Hepatocyte (in vitro differentiated cells): ENCODE results near the gene GRIK2. TPM values are rescaled to one million over a fixed set of nuclear protein-coding genes. Genes with fewer than 3 reads are reported as not detected.

Source experiments
- DNase-seq: peaks from one replicate; pipeline ENCODE4 v3.0.0-alpha.2; 2016; ENCODE audit warnings: low spot score
- H2AFZ ChIP-seq: fragments of 200-600 bp; sonication (generic); 2 replicates; pipeline ENCODE4 v1.6.0; 2016; ENCODE audit warnings: antibody characterized with exemption, mild to moderate bottlenecking
- H3K27ac ChIP-seq: fragments of 200-600 bp; sonication (generic); 2 replicates; pipeline ENCODE4 v1.5.1; 2016; ENCODE audit warnings: mild to moderate bottlenecking
- H3K27me3 ChIP-seq: fragments of 200-600 bp; sonication (generic); 2 replicates; pipeline ENCODE4 v1.6.1; 2016
- H3K36me3 ChIP-seq: fragments of 200-600 bp; sonication (generic); replicated peaks from 2 replicates; pipeline ENCODE4 v1.5.1; 2016; ENCODE audit warnings: low read depth; ENCODE audit not compliant: insufficient read depth
- H3K4me1 ChIP-seq: fragments of 200-600 bp; sonication (generic); 2 replicates; pipeline ENCODE4 v1.5.1; 2016; ENCODE audit warnings: mild to moderate bottlenecking, moderate library complexity; ENCODE audit not compliant: insufficient read depth
- H3K4me2 ChIP-seq: fragments of 200-600 bp; sonication (generic); 2 replicates; pipeline ENCODE4 v1.6.0; 2016
- H3K4me3 ChIP-seq: fragments of 200-600 bp; sonication (generic); 2 replicates; pipeline ENCODE4 v1.5.1; 2016; ENCODE audit warnings: mild to moderate bottlenecking
- H3K79me2 ChIP-seq: fragments of 200-600 bp; sonication (generic); 2 replicates; pipeline ENCODE4 v1.6.0; 2017; ENCODE audit warnings: mild to moderate bottlenecking
- H3K9me2 ChIP-seq: fragments of 200-600 bp; sonication (generic); replicated peaks from 2 replicates; pipeline ENCODE4 v1.6.0; 2017; ENCODE audit warnings: mild to moderate bottlenecking; ENCODE audit not compliant: insufficient read depth
- H3K9me3 ChIP-seq: fragments of 200-600 bp; sonication (generic); 2 replicates; pipeline ENCODE4 v1.5.1; 2016; ENCODE audit warnings: low read depth, mild to moderate bottlenecking
- H4K20me1 ChIP-seq: fragments of 200-600 bp; sonication (generic); 2 replicates; pipeline ENCODE4 v1.6.0; 2016; ENCODE audit warnings: mild to moderate bottlenecking; ENCODE audit not compliant: insufficient read depth, poor library complexity, severe bottlenecking
- CTCF ChIP-seq: fragments of 200-600 bp; sonication (generic); IDR thresholded peaks from 2 replicates; pipeline ENCODE4 v1.5.1; 2016; ENCODE audit warnings: antibody characterized with exemption, mild to moderate bottlenecking; ENCODE audit not compliant: poor library complexity
- EZH2 ChIP-seq: fragments of 200-600 bp; sonication (generic); IDR thresholded peaks from 2 replicates; pipeline ENCODE4 v1.6.1; 2016; ENCODE audit warnings: antibody characterized with exemption, mild to moderate bottlenecking, borderline replicate concordance
- EZH2phosphoT487 ChIP-seq: fragments of 200-600 bp; sonication (generic); IDR thresholded peaks from one replicate; pipeline ENCODE4 v1.6.1; 2018; ENCODE audit warnings: antibody characterized with exemption, mild to moderate bottlenecking, low read depth, moderate library complexity; ENCODE audit not compliant: unreplicated experiment, severe bottlenecking
- WGBS: methylation state at CpG from one replicate; pipeline ENCODE4 v1.1.6; 2016; ENCODE audit warnings: low lambda C conversion rate; ENCODE audit errors: missing lambda C conversion rate; 5-methylcytosine and 5-hydroxymethylcytosine counted together
- polyA plus RNA-seq: library from polyadenylated mRNA; unstranded; fragments of >200 nt; fragmentation: Nextera tagmentation; extraction: Ambion mirVana; gene quantifications from 2 replicates; pipeline ENCODE4 v1.2.1, GENCODE V29; 2016
- total RNA-seq: library from RNA; depleted of rRNA; stranded (reverse); fragments of >200 nt; gene quantifications from 2 replicates; pipeline ENCODE4 v1.2.3, GENCODE V29; 2014

GRIK2 gene
- total and polyA plus RNA-seq, 2 experiments from 2014 or later: 5.8 to 6.2 TPM

DNA sequence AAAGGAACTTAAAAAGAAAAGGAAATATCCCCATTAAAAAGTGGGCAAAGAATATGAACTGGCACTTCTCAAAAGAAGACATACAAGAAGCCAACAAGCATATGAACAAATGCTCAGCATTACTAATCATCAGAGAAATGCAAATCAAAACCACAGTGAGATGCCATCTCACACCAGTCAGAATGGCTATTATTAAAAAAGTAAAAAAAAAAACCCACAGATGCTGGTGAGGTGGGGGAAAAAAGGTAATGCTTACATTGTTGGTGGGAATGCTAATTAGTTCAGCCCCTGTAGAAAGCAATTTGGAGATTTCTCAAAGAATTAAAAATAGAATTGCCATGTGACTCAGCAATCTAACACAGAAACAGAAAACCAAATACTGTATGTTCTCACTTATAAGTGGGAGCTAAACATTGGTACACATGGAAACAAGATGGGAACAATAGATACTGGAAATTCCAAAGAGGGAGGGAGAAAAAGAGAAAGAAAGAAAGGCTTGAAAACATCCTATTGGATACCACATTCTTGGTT, 437.1 kb downstream of the GRIK2 start:
- H3K4me2 ChIP-seq: no peak overlapping the region
- no peaks in the 10 kb centered on the region for H3K79me2 ChIP-seq
- no peaks in the 10 kb centered on the region for H3K4me1 ChIP-seq
- H3K27ac ChIP-seq: no peak overlapping the region
- no peak overlapping the region for H2AFZ ChIP-seq
- H3K9me2 ChIP-seq: no peaks in the 10 kb centered on the region
- TF ChIP-seq EZH2phosphoT487 (no peak), CTCF (no peak), EZH2 (no peak)
- H4K20me1 ChIP-seq: no peaks in the 10 kb centered on the region
- no peaks in the 10 kb centered on the region for H3K36me3 ChIP-seq
- no peak overlapping the region for H3K4me3 ChIP-seq
- no peaks in the 10 kb centered on the region for H3K9me3 ChIP-seq
- no peaks in the 10 kb centered on the region for H3K27me3 ChIP-seq
- no peak for DNase-seq

GRCh38 chr6:101832371-101832770, 438.9 kb downstream of the GRIK2 start:
- TF ChIP-seq CTCF (no peak), EZH2phosphoT487 (no peak), EZH2 (no peak)

GRCh38 chr6:101840100-101840499, 446.6 kb downstream of the GRIK2 start:
- no peak for DNase-seq
- WGBS: 87% methylated on average over 1 of the region's 1 CpG
- H3K4me1 ChIP-seq: no peaks in the 10 kb centered on the region
- no peaks in the 10 kb centered on the region for H3K36me3 ChIP-seq
- H2AFZ ChIP-seq: no peak overlapping the region
- H3K4me3 ChIP-seq: no peak overlapping the region
- H3K9me2 ChIP-seq: no peaks in the 10 kb centered on the region
- H3K9me3 ChIP-seq: no peaks in the 10 kb centered on the region
- H3K27ac ChIP-seq: no peak overlapping the region
- no peak overlapping the region for H3K4me2 ChIP-seq
- TF ChIP-seq CTCF (no peak), EZH2phosphoT487 (no peak), EZH2 (no peak)
- no peaks in the 10 kb centered on the region for H4K20me1 ChIP-seq
- H3K27me3 ChIP-seq: no peaks in the 10 kb centered on the region
- no peaks in the 10 kb centered on the region for H3K79me2 ChIP-seq

More at GRCh38 chr6:101832371-101832770, 438.9 kb downstream of the GRIK2 start:
- WGBS: 83% methylated on average over 2 of the region's 2 CpGs
- Histone ChIP-seq H3K27me3 (no peaks in the 10 kb centered on the region), H3K79me2 (no peaks in the 10 kb centered on the region), H2AFZ (no peak overlapping the region), H3K9me2 (no peaks in the 10 kb centered on the region), H3K9me3 (no peaks in the 10 kb centered on the region), H3K27ac (no peak overlapping the region), H3K4me1 (no peaks in the 10 kb centered on the region), H4K20me1 (no peaks in the 10 kb centered on the region), H3K4me2 (no peak overlapping the region), H3K4me3 (no peak overlapping the region), H3K36me3 (no peaks in the 10 kb centered on the region)
- no peak for DNase-seq

GRCh38 chr6:101845172-101845571, 451.7 kb downstream of the GRIK2 start:
- DNase-seq: no peak
- H3K4me3 ChIP-seq: no peak overlapping the region
- H3K4me2 ChIP-seq: no peak overlapping the region
- WGBS: 0% methylated on average over 2 of the region's 2 CpGs
- H3K36me3 ChIP-seq: no peaks in the 10 kb centered on the region
- no peaks in the 10 kb centered on the region for H3K9me2 ChIP-seq
- TF ChIP-seq EZH2 (no peak), EZH2phosphoT487 (no peak), CTCF (no peak)
- H3K27me3 ChIP-seq: no peaks in the 10 kb centered on the region
- no peaks in the 10 kb centered on the region for H3K79me2 ChIP-seq
- no peak overlapping the region for H3K27ac ChIP-seq
- no peaks in the 10 kb centered on the region for H4K20me1 ChIP-seq
- H3K4me1 ChIP-seq: no peaks in the 10 kb centered on the region
- H2AFZ ChIP-seq: no peak overlapping the region
- no peaks in the 10 kb centered on the region for H3K9me3 ChIP-seq
